Aorta (tissue), 5 donors: ENCODE results near the gene SLAMF8. TPM values are rescaled to one million over a fixed set of nuclear protein-coding genes. Genes with fewer than 3 reads are reported as not detected.

ENCODE experiments used
- ATAC-seq: fragments of 200-7000 bp; cut with Tn5 transposase; one replicate; pipeline ENCODE4 v1.9.1; 2022; ENCODE audit warnings: moderate library complexity; ENCODE audit not compliant: low FRiP score
- DNase-seq, 2 donors: peaks; one replicate each; pipeline ENCODE4 v3.0.0-alpha.2; 2020
- H3K27ac ChIP-seq, 2 donors: one replicate each; pipeline ENCODE4 v1.5.1; 2013; ENCODE audit warnings: low read length in 2 of 2, mild to moderate bottlenecking in 2 of 2, moderate library complexity in 2 of 2, control low read depth in 1 of 2, inconsistent platforms in 1 of 2, low read depth in 1 of 2
- H3K27me3 ChIP-seq, 2 donors: one replicate each; pipeline ENCODE4 v1.6.1; 2013; ENCODE audit warnings: control low read depth in 1 of 2, low read length in 1 of 2, mild to moderate bottlenecking in 1 of 2, moderate library complexity in 1 of 2; ENCODE audit not compliant: insufficient read depth in 2 of 2, control insufficient read depth in 1 of 2
- H3K36me3 ChIP-seq, 2 donors: one replicate each; pipeline ENCODE4 v1.6.1; 2013; ENCODE audit warnings: control low read depth in 1 of 2, low read length in 1 of 2, mild to moderate bottlenecking in 1 of 2; ENCODE audit not compliant: insufficient read depth in 2 of 2, control insufficient read depth in 1 of 2
- H3K4me1 ChIP-seq, 2 donors: one replicate each; pipeline ENCODE4 v1.6.1; 2013; ENCODE audit warnings: low read length in 2 of 2, control low read depth in 1 of 2, mild to moderate bottlenecking in 1 of 2, moderate library complexity in 1 of 2; ENCODE audit not compliant: insufficient read depth in 2 of 2, control insufficient read depth in 1 of 2
- H3K4me3 ChIP-seq, 2 donors: one replicate each; pipeline ENCODE4 v1.5.1; 2013; ENCODE audit warnings: low read length in 2 of 2, control low read depth in 1 of 2, mild to moderate bottlenecking in 1 of 2
- H3K9me3 ChIP-seq: one replicate; pipeline ENCODE4 v1.6.1; 2013; ENCODE audit warnings: mild to moderate bottlenecking, low read length; ENCODE audit not compliant: control insufficient read depth
- WGBS, 2 donors: extraction: QIAGEN DNeasy Blood & Tissue Kit; methylation state at CpG; one replicate each; pipeline ENCODE4 v1.1.7; 2013; 5-methylcytosine and 5-hydroxymethylcytosine counted together
- intact Hi-C, 2 donors: fragments of 100-400 bp; cut with DNase I; formaldehyde crosslinking; loops; one replicate each; pipeline versions ENCODE4 v1.14.2 to v1.15.0; 2022
- polyA plus RNA-seq, 2 donors: library from polyadenylated mRNA; stranded (reverse); fragments of 200-250 nt; gene quantifications; one replicate each; pipeline ENCODE4 v1.2.3, GENCODE V29; 2013
- total RNA-seq, 2 donors: library from RNA; stranded (reverse); fragmentation: NEBNext Ultra II Directional; extraction: Animal tissue kit (Norgen Biotek cat#: 25700); gene quantifications; one replicate each; pipeline ENCODE4 v1.2.1, GENCODE V29; 2021
- donor health status: healthy with polysubstance abuse.
- donor health status: Bipolar disorder and iron deficiency.
- donor health status: DM: no; HTN: no; CAD: no.
- donor health status: DM: no; HTN: no; CAD: no.
- donor health status: DM: yes; HTN: yes; CAD: no.

Gene SLAMF8
- total and polyA plus RNA-seq, 4 donors: 1.3 to 12.8 (median 5.9) TPM

- WGBS, 2 donors: 18% methylated on average over 2 of the region's 2 CpGs
- no peaks in the 10 kb centered on the region for H3K27me3 ChIP-seq
- no peak overlapping the region for H3K4me3 ChIP-seq
- ATAC-seq (peak; percentile 34), DNase-seq (no peak)
- H3K36me3 ChIP-seq: no peaks in the 10 kb centered on the region
- H3K9me3 ChIP-seq: no peaks in the 10 kb centered on the region
- H3K27ac ChIP-seq: no peak overlapping the region
- intact Hi-C loops: no loop called here
- no peaks in the 10 kb centered on the region for H3K4me1 ChIP-seq
Measured at GRCh38 chr1:159790237-159790917, 36.3 kb upstream of the SLAMF8 start.

GRCh38 chr1:159791031-159791430 is 35.6 kb upstream of the SLAMF8 start:
- intact Hi-C loops: no loop called here
- Histone ChIP-seq H3K27ac (no peak overlapping the region), H3K27me3 (no peaks in the 10 kb centered on the region), H3K36me3 (no peaks in the 10 kb centered on the region), H3K4me1 (no peaks in the 10 kb centered on the region), H3K4me3 (no peak overlapping the region), H3K9me3 (peaks cover 2% of the 10 kb centered on the region)
- no peak for DNase-seq
- 47 to 48% methylated on average over 3 of the region's 3 CpGs for WGBS, 2 donors
- ATAC-seq: no peak

- intact Hi-C loops: no loop called here
- WGBS, 2 donors: 15 to 20% methylated on average over 3 of the region's 3 CpGs
- no peak for ATAC-seq
Measured at GRCh38 chr1:159791461-159791860, 35.2 kb upstream of the SLAMF8 start.

DNA sequence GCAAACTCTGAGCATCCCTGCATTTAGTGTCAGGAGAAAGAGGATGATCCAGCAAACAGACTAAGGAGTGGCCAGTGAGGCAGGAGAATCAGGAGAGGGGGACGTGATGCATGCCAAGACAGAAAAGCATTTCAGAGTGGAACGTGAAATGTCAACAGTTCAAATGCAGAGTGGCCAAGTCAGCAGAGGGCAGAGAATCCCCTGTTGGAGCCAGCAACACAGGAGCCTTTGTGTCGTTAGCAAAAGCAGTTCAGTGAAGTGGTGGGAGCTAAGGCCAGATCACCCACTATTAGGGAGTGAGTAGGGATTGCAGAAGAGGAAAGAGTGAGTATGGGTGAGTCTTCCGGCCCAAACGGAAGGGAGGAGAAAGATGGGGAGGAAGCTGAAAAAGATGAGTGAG is 31.1 kb upstream of the SLAMF8 start:
- intact Hi-C loops: loop anchor here in 1 of 2 donors (5.0 kb wide), 3 partner anchors 62 to 212 kb away; no protein-coding TSS in a partner anchor
- Histone ChIP-seq H3K4me3 (no peak overlapping the region), H3K9me3 (peaks cover 2% of the 10 kb centered on the region), H3K27me3 (no peaks in the 10 kb centered on the region), H3K27ac (no peak overlapping the region), H3K36me3 (no peaks in the 10 kb centered on the region), H3K4me1 (no peaks in the 10 kb centered on the region)
- ATAC-seq (no peak), DNase-seq (no peak)
- 26 to 31% methylated on average over 5 of the region's 5 CpGs for WGBS, 2 donors

More at GRCh38 chr1:159791461-159791860, 35.2 kb upstream of the SLAMF8 start:
- Histone ChIP-seq H3K9me3 (peaks cover 2% of the 10 kb centered on the region), H3K27me3 (no peaks in the 10 kb centered on the region), H3K27ac (no peak overlapping the region), H3K4me3 (no peak overlapping the region), H3K4me1 (no peaks in the 10 kb centered on the region), H3K36me3 (no peaks in the 10 kb centered on the region)
- DNase-seq: no peak

GRCh38 chr1:159798893-159799292 is 27.8 kb upstream of the SLAMF8 start:
- Histone ChIP-seq H3K27me3 (no peaks in the 10 kb centered on the region), H3K36me3 (no peaks in the 10 kb centered on the region), H3K9me3 (peaks cover 2% of the 10 kb centered on the region), H3K4me3 (no peak overlapping the region), H3K27ac (no peak overlapping the region), H3K4me1 (no peaks in the 10 kb centered on the region)
- intact Hi-C loops: loop anchor here (1.0 to 5.0 kb wide), 6 partner anchors 58 to 208 kb away; no protein-coding TSS in a partner anchor
- WGBS, 2 donors: 3 to 5% methylated on average over 2 of the region's 2 CpGs
- peak; percentile 74 to 79 for DNase-seq
- peak; percentile 90 for ATAC-seq

GRCh38 chr1:159799446-159799985 is 27.2 kb upstream of the SLAMF8 start:
- Histone ChIP-seq H3K36me3 (no peaks in the 10 kb centered on the region), H3K27ac (no peak overlapping the region), H3K9me3 (peaks cover 2% of the 10 kb centered on the region), H3K4me1 (no peaks in the 10 kb centered on the region), H3K27me3 (no peaks in the 10 kb centered on the region), H3K4me3 (no peak overlapping the region)
- DNase-seq: no peak
- no peak for ATAC-seq
- 96 to 97% methylated on average over 4 of the region's 4 CpGs for WGBS, 2 donors
- intact Hi-C loops: loop anchor here (1.0 to 5.0 kb wide), 6 partner anchors 58 to 208 kb away; no protein-coding TSS in a partner anchor

DNA sequence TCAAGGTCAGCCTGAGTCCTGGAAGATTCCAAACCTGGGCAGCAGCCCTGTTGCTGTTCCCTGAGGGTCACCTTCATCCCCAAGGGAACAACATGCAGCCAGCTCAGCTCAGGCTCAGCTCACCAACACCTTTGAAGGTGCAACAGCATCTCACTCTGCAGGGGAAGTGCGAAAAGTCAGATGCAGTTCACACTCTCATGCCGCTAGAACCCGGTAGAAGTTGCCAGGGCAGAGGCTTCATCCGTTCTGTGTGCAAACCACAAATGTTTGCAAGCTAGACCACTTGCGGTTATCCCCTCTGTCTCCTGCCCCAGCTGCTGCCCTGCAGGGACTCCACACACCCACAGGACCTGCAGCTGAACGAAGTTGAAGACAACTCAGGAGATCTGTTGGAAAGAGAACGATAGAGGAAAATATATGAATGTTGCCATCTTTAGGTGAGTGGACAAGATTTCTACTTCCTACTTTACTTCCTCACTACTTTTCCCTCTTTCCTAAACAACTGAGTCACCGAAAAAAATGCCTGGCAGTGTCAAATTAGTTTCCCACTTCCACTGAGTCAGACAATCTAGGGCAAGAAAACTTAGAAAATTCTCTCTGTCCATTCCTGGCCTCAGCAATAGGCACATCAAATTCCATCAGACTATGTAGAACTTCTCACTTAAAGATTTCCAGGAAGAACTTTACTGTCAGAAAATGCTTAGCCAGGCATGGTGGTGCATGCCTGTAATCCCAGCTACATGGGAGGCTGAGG is 26.3 kb upstream of the SLAMF8 start:
- no peaks in the 10 kb centered on the region for H3K36me3 ChIP-seq
- H3K27me3 ChIP-seq: no peaks in the 10 kb centered on the region
- H3K4me1 ChIP-seq: no peaks in the 10 kb centered on the region
- intact Hi-C loops: no loop called here
- H3K4me3 ChIP-seq: no peak overlapping the region
- DNase-seq (no peak), ATAC-seq (no peak)
- peaks cover 2% of the 10 kb centered on the region for H3K9me3 ChIP-seq
- no peak overlapping the region for H3K27ac ChIP-seq
- WGBS, 2 donors: 80 to 83% methylated on average over 8 of the region's 8 CpGs

- no peaks in the 10 kb centered on the region for H3K9me3 ChIP-seq
- no peaks in the 10 kb centered on the region for H3K36me3 ChIP-seq
- WGBS, 2 donors: 91 to 97% methylated on average over 8 of the region's 8 CpGs
- H3K27me3 ChIP-seq: no peaks in the 10 kb centered on the region
- intact Hi-C loops: no loop called here
- no peak for DNase-seq
- no peak for ATAC-seq
- H3K4me3 ChIP-seq: no peak within 1 kb of the TSS
- H3K4me1 ChIP-seq: no peaks in the 10 kb centered on the region
- H3K27ac ChIP-seq: no peak within 1 kb of the TSS
Measured at GRCh38 chr1:159802111-159802510, 24.6 kb upstream of the SLAMF8 start, which contains the start of gene FCRL6. Gene FCRL6, plus strand, starts transcription at chr1:159802360. Its CDS starts 65 bp downstream, at chr1:159802425.
